ENCODE results near the gene PTPRD. TPM values are rescaled to one million over a fixed set of nuclear protein-coding genes. Genes with fewer than 3 reads are reported as not detected.

PTPRD gene
- total RNA-seq, 1 experiment from 2014 or later, result 0.02 TPM

GRCh38 chr9:10613419-10613818 is 617 bp upstream of the PTPRD start:
- Histone ChIP-seq H3K79me2 (ENCODE audit: insufficient read depth, low read length) (no peaks in the 10 kb centered on the region), H3K27ac (ENCODE audit: low read depth, low read length) (no peak overlapping the region), H3K4me1 (ENCODE audit: control insufficient read depth in 1 of 2, insufficient read depth in 2 of 2, low read length in 2 of 2) (no peaks in the 10 kb centered on the region), H3K9me2 (ENCODE audit: insufficient read depth) (no peaks in the 10 kb centered on the region), H3K27me3 (ENCODE audit: insufficient read depth, low read length) (no peaks in the 10 kb centered on the region), H3K9me3 (ENCODE audit: control insufficient read depth in 1 of 2, insufficient read depth in 1 of 2, low read depth in 1 of 2, low read length in 2 of 2) (peaks cover 4 to 5% of the 10 kb centered on the region in 2 experiments; a peak in 2 of 4 replicates), H3K9ac (ENCODE audit: low read length) (no peak overlapping the region), H2AFZ (ENCODE audit: low read depth, low read length, poor library complexity, severe bottlenecking) (no peak overlapping the region), H3K4me2 (ENCODE audit: low read length) (no peak overlapping the region), H3K36me3 (ENCODE audit: control insufficient read depth in 1 of 2, insufficient read depth in 2 of 2, low read length in 2 of 2) (no peaks in the 10 kb centered on the region), H3K4me3 (replicated peaks in 1 of 2; ENCODE audit: low read depth in 1 of 2, low read length in 2 of 2) (no peak overlapping the region), H4K20me1 (ENCODE audit: insufficient read depth) (no peaks in the 10 kb centered on the region)
- ChIA-PET CTCF (no interaction called here), RAD21 (ENCODE audit: low non-redundant PET in 1 of 2, low total read pairs in 2 of 2, uncharacterized antibody in 2 of 2, unreplicated experiment in 2 of 2) (no interaction called here), POLR2A (no interaction called here)
- no peak for DNase-seq (ENCODE audit: low read depth, low spot score)
- no TSS peak for BruUV-seq (replicated peaks)
- no peak for ATAC-seq
- intact Hi-C loops (cut with micrococcal nuclease), result no loop called here
- TF ChIP-seq POLR2A (IDR thresholded peaks at IDR 0.05; ENCODE audit: borderline replicate concordance, extremely low read depth, insufficient read depth, insufficient read length) (no peak), ZFX (IDR thresholded peaks at IDR 0.05) (no peak), JUND (IDR thresholded peaks at IDR 0.05) (no peak), ATF3 (IDR thresholded peaks at IDR 0.05) (no peak), ELF1 (IDR thresholded peaks at IDR 0.05; ENCODE audit: borderline replicate concordance, low read depth) (no peak), SIN3A (IDR thresholded peaks at IDR 0.05; ENCODE audit: low read depth) (no peak), EGR1 (IDR thresholded peaks at IDR 0.05; ENCODE audit: low read depth) (no peak), EZH2phosphoT487 (IDR thresholded peaks at IDR 0.05; ENCODE audit: borderline replicate concordance) (no peak), MAX (IDR thresholded peaks at IDR 0.05) (no peak), SRF (IDR thresholded peaks at IDR 0.05; ENCODE audit: low read depth) (no peak), YY1 (IDR thresholded peaks at IDR 0.05; ENCODE audit: extremely low read depth, insufficient replicate concordance, low read depth, low read length) (no peak), CTCF (IDR thresholded peaks at IDR 0.05 in 2 of 3, conservative IDR thresholded peaks at IDR 0.05 in 1 of 3; ENCODE audit: borderline replicate concordance in 1 of 3, insufficient read depth in 1 of 3, low read depth in 2 of 3, low read length in 2 of 3) (no peak), REST (IDR thresholded peaks at IDR 0.05; ENCODE audit: low read depth) (no peak), ZBTB33 (IDR thresholded peaks at IDR 0.05; ENCODE audit: extremely low read depth, insufficient replicate concordance, low read length) (no peak), CEBPB (IDR thresholded peaks at IDR 0.05; ENCODE audit: low read depth) (no peak), RAD21 (IDR thresholded peaks at IDR 0.05; ENCODE audit: low read depth) (no peak), FOSL1 (IDR thresholded peaks at IDR 0.05; ENCODE audit: low read depth) (no peak), ZNF274 (IDR thresholded peaks at IDR 0.05; ENCODE audit: low read depth, low read length) (no peak)
